Measurements from ENCODE around the gene RBM18.

DNA sequence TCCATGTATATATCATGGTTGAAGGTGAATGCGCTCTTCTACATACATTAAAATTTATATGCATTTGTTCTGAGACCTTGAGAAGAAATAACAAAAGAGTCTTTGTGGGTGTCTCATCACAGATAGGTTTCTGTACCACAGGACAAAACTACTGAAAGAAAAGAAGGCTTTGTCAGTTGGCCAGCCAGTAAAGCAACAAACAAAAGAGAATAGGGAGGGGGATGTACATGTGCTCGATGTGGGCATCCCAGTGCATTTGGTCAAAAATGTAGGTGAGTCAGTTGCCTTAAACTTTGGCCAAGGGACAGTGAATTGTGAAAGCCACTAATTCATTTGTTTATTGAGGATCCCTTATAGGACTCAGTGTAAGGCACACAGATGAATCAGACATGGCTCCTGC is 13.3 kb downstream of the RBM18 start:
- TF ChIP-seq, protein P1, sequence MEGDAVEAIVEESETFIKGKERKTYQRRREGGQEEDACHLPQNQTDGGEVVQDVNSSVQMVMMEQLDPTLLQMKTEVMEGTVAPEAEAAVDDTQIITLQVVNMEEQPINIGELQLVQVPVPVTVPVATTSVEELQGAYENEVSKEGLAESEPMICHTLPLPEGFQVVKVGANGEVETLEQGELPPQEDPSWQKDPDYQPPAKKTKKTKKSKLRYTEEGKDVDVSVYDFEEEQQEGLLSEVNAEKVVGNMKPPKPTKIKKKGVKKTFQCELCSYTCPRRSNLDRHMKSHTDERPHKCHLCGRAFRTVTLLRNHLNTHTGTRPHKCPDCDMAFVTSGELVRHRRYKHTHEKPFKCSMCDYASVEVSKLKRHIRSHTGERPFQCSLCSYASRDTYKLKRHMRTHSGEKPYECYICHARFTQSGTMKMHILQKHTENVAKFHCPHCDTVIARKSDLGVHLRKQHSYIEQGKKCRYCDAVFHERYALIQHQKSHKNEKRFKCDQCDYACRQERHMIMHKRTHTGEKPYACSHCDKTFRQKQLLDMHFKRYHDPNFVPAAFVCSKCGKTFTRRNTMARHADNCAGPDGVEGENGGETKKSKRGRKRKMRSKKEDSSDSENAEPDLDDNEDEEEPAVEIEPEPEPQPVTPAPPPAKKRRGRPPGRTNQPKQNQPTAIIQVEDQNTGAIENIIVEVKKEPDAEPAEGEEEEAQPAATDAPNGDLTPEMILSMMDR (IDR thresholded peaks at IDR 0.05; ENCODE audit: insufficient read depth, low read length, poor library complexity, severe bottlenecking) = no peak
- TF ChIP-seq EZH2phosphoT487 (conservative IDR thresholded peaks at IDR 0.05; ENCODE audit: low read length) = no peak

Data from SU-DHL-6 (cell line).